Astrocyte of the cerebellum (primary cell): ENCODE results near the gene SDK2.
A peak's percentile ranks its signal among the peaks of the same experiment; 100 is the strongest.

Experiments used
- DNase-seq: peaks from one replicate; pipeline ENCODE4 v3.0.0-alpha.2; 2011; ENCODE audit warnings: low read depth
- H3K4me3 ChIP-seq: 2 replicates; pipeline ENCODE4 v1.5.1; 2011; ENCODE audit warnings: mild to moderate bottlenecking, low read depth, low read length, moderate library complexity
- in situ Hi-C: cut with HindIII; loops from 2 replicates; pipeline ENCODE4 v1.10.0; 2017; ENCODE audit warnings: low sequenced_read_pairs
- TF ChIP-seq, protein P1 (sequence below): IDR thresholded peaks from 2 replicates; pipeline ENCODE4 v1.5.1; 2012; ENCODE audit warnings: low read length, low read depth, moderate library complexity, mild to moderate bottlenecking; ENCODE audit errors: missing control alignments

The SDK2 gene

GRCh38 chr17:73643001-73643851 lies 1.0 kb downstream of the SDK2 start:
- TF ChIP-seq, protein P1, sequence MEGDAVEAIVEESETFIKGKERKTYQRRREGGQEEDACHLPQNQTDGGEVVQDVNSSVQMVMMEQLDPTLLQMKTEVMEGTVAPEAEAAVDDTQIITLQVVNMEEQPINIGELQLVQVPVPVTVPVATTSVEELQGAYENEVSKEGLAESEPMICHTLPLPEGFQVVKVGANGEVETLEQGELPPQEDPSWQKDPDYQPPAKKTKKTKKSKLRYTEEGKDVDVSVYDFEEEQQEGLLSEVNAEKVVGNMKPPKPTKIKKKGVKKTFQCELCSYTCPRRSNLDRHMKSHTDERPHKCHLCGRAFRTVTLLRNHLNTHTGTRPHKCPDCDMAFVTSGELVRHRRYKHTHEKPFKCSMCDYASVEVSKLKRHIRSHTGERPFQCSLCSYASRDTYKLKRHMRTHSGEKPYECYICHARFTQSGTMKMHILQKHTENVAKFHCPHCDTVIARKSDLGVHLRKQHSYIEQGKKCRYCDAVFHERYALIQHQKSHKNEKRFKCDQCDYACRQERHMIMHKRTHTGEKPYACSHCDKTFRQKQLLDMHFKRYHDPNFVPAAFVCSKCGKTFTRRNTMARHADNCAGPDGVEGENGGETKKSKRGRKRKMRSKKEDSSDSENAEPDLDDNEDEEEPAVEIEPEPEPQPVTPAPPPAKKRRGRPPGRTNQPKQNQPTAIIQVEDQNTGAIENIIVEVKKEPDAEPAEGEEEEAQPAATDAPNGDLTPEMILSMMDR, result peak; percentile 8
- peak overlapping the region; percentile 43 for H3K4me3 ChIP-seq
- in situ Hi-C loops, result no loop called here
- DNase-seq, result no peak

GRCh38 chr17:73642659-73643000 lies 1.6 kb downstream of the SDK2 start:
- H3K4me3 ChIP-seq, result peak overlapping the region; percentile 43
- in situ Hi-C loops, result no loop called here
- TF ChIP-seq, protein P1, result no peak

DNA sequence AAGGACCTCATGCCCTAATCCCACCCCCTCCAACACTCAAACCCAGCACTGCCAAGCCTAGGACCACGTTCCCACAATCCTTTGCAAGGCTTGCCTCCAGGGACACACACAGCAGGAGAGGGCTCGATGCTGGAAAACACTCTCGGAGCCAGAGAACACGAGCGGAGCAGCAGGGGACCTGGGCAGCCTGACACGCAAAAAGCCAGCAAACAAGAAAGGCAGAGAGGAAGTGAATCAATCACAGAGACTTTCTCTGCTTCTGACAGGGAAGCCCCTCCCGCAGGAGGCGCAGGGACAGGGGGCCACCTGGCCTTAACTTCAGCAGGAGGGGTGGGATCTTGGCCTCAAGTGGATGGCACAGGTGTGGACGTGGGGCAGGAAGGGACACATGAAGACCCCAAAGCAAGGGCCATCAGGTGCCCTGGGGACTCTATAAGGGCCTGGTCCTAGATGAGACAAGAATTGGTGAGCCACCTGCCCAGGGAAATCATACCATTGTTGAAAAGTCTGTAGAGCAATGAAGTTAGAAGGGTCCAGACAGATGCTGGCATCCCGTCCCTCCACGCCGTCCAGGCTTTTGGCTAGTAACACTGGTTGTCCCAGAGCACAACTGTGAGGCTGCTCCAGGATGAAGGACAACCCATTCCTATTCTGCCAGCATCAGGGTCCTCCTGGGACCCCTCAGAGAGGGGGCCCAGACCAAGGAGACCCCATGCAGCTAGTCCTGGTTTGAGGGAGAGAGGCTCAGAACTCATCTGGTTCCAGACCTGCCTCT lies 2.2 kb downstream of the SDK2 start:
- H3K4me3 ChIP-seq, result no peak overlapping the region
- DNase-seq, result no peak
- TF ChIP-seq, protein P1, result no peak

More at GRCh38 chr17:73642659-73643000, 1.6 kb downstream of the SDK2 start:
- no peak for DNase-seq

GRCh38 chr17:73640691-73641090 lies 3.6 kb downstream of the SDK2 start:
- no peak for DNase-seq

More for the DNA sequence above, 2.2 kb downstream of the SDK2 start:
- in situ Hi-C loops, result no loop called here

GRCh38 chr17:73639932-73640331 lies 4.3 kb downstream of the SDK2 start:
- TF ChIP-seq, protein P1, result no peak
- DNase-seq, result peak; percentile 19
- in situ Hi-C loops, result no loop called here
- H3K4me3 ChIP-seq, result no peak overlapping the region

More at GRCh38 chr17:73640691-73641090, 3.6 kb downstream of the SDK2 start:
- in situ Hi-C loops, result no loop called here
- no peak overlapping the region for H3K4me3 ChIP-seq
- TF ChIP-seq, protein P1, result no peak

- H3K4me3 ChIP-seq, result no peak overlapping the region
- TF ChIP-seq, protein P1, result no peak
- in situ Hi-C loops, result no loop called here
- DNase-seq, result no peak
Measured at GRCh38 chr17:73639322-73639721, 4.9 kb downstream of the SDK2 start.
